KBM-7 (cell line): ENCODE results near the gene UBXN7.
A peak's percentile ranks its signal among the peaks of the same experiment; 100 is the strongest.
"Not testable (repeated sequence)": the region's sequence is repeated elsewhere in the genome, so short reads cannot be mapped to it uniquely, and the experiment has no call there.

Experiments used
- DNase-seq: peaks from one replicate; pipeline ENCODE4 v3.0.0-alpha.2; 2015
- in situ Hi-C: fragments of 300-500 bp; cut with MboI; formaldehyde crosslinking; loops from 2 replicates; pipeline ENCODE4 v1.14.3; 2020; ENCODE audit warnings: low sequenced_read_pairs, low pct_unique_long_range_greater_than_20kb, mixed read lengths

UBXN7 gene

GRCh38 chr3:196378146-196378841 lies 53.9 kb downstream of the UBXN7 start:
- in situ Hi-C loops, result no loop called here
- DNase-seq, result peak; percentile 42

DNA sequence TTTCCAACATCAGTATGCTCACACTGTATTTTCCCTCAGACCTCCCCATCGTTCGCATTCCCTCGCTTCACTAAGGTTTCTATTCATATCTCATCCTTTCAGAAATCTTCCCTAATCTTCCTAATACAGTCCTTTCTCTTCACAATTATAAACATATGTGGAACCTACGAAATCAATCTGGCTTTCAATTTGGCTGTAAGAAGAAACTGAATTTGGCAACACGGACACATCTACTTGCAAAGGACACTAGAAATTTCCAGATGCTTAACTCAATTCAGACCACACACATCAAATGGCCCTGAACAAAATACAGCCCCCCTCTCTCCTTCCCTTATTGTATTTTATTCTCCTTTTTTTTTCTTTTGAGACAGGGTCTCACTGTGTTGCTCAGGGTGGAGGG lies 54.9 kb downstream of the UBXN7 start:
- DNase-seq, result no peak

GRCh38 chr3:196365736-196366135 lies 66.5 kb downstream of the UBXN7 start:
- in situ Hi-C loops, result no loop called here
- no peak for DNase-seq

More for the DNA sequence above, 54.9 kb downstream of the UBXN7 start:
- in situ Hi-C loops, result no loop called here

GRCh38 chr3:196360586-196360985 lies 71.6 kb downstream of the UBXN7 start:
- no peak for DNase-seq
- in situ Hi-C loops, result no loop called here

- DNase-seq, in situ Hi-C loops: not testable (repeated sequence)
Measured at GRCh38 chr3:196358540-196358939, 73.7 kb downstream of the UBXN7 start.

GRCh38 chr3:196357905-196358304 lies 74.3 kb downstream of the UBXN7 start:
- no peak for DNase-seq
- in situ Hi-C loops, result no loop called here

DNA sequence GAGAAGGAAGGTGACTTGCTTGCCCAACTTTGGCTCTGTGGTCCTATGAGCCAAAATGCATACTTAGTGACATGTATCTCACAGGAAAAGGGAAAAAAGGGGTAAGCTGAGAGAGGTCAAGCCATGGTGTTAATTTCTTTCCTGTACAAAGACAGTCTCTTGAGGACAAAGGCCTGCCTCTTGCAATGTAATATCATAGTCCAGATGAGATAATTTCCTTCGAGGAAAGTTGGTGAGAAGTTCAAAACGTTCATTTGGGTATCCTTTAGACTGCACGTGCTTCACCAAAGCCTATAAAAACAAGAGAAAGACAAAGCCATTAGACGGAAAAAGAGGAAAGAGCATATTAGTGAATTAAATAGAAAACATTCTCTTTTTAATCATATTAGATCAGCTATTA lies 75.7 kb downstream of the UBXN7 start:
- in situ Hi-C loops, result no loop called here
- no peak for DNase-seq

DNA sequence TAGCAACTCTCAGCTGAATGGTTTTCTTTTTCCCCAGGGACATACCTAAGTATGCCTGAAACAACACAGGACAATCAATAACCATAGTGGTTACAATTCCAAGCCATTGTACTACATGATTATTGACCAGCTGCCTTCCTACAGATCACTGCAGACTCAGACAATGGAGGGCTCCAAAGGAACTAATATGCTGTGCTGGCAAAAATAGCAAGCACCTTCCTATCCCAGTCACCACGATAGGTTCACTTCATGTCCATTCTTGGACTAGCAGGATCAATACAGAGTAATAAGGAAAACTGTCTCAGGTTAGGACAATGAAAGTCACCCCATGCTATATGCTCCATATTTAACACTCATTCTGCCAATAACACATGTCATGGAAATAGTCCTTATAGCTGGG lies 76.6 kb downstream of the UBXN7 start:
- in situ Hi-C loops, result no loop called here
- DNase-seq, result no peak

DNA sequence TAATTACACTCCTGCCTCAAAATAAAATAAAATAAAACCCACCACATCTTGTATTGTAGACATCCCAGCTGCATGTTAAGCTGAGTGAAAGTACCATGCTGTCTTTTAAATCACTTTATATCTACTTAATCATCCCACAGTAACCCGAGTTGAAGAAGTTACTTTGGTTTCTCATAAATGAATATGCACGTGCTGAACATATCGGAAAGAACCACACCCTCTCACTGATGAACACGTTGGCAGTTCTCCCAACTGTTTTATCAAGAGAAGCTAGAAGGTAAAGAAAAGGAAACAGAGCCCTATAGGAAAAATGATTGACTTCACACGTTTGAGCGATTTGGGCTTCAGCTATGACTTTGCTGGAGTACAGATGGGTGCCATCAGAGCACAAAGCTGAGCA lies 78.1 kb downstream of the UBXN7 start:
- no peak for DNase-seq
- in situ Hi-C loops, result no loop called here

DNA sequence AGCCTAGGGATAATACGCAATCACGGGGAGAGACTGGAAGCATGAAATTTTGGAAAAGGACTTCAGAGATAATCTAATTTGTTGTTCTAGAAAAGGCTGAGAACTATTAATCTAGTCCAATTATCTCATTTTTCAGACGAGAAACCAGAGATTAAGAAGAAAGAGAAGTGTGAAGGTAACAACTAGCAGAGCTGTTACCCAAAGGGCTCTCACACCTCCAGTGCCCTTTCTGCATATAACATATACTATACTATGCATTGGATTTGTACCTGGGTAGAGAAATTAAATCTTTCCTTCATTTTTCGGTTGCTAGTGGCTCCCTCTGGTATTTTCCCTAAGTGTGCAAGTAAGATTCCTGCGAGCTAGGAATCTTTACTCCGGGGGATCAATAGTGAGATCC lies 80.7 kb downstream of the UBXN7 start:
- in situ Hi-C loops, result no loop called here
- DNase-seq, result no peak

DNA sequence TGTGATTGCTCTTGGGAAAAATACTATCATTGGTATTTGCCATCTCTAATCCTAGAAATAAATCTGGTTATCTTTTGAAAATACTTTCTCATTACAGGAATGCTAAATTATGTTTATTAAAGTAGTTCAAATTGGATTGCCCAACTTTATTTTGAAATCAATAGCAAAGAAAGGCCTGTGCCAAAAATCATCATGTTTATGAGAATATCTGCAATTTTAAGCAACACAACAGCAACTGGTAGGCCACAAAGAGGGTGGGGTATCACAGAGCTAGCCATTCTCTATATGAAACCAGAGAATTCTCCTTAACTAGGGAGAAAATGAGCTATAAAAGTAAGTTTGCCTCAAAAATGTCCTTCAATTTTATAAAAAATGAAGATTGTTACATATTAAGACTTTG lies 82.2 kb downstream of the UBXN7 start:
- in situ Hi-C loops, result no loop called here

DNA sequence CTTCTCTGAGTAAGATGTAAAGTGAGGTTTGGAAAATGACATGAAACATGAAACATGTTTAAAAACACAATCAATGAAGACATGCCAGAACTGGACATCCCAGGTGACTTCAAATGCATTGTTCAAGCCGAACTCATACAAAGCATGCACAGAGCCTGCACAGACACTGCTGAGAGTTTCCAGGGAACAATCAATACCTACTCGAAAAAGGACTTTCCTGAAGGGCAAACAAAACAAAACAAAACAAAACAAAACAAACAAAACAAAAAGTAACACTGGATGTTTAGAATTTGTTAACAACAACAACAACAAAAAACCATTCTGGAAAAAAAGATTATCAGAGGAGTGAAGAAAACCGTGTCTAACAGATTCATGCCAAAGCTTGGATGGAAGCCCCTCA lies 83.5 kb downstream of the UBXN7 start:
- no peak for DNase-seq
- in situ Hi-C loops, result no loop called here

More for the DNA sequence above, 82.2 kb downstream of the UBXN7 start:
- no peak for DNase-seq

- in situ Hi-C loops, result no loop called here
- DNase-seq, result peak; percentile 91
Measured at GRCh38 chr3:196344663-196345062, 87.6 kb downstream of the UBXN7 start.

DNA sequence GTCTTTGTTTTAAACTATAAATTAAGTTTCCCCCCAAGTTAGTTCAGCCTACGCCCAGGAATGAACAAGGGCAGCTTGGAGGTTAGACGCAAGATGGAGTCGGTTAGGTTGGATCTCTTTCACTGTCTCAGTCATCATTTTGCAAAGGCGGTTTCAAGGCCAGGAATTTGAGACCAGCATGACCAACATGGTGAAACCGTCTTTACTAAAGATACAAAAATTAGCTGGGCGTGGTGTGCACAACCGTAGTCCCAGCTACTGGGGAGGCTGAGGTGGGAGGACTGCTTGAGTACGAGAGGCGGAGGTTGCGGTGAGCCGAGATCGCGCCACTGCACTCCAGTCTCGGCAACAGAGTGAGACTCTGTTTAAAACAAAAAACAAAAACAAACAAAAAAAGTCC lies 88.3 kb downstream of the UBXN7 start:
- DNase-seq, in situ Hi-C loops: not testable (repeated sequence)

DNA sequence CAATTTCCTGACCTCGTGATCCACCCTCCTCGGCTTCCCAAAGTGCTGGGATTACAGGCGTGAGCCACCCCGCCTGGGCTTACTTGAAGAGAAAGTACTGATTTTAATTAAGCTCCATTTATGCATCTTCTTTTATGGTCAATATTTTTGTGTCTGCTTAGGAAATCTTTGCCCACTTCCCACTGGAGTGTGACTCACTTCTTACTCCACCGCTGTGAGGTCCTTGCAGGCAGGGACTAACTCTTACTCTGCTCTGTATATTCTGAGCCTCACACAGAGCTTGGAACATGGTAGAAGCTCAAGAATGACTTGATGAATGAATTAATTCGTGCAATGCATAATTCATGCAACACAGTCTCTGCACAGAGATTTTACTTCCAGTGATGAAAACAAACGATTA lies 91.1 kb downstream of the UBXN7 start:
- in situ Hi-C loops, result no loop called here
- peak; percentile 32 for DNase-seq

GRCh38 chr3:196340466-196340865 lies 91.8 kb downstream of the UBXN7 start:
- no peak for DNase-seq
- in situ Hi-C loops, result no loop called here

DNA sequence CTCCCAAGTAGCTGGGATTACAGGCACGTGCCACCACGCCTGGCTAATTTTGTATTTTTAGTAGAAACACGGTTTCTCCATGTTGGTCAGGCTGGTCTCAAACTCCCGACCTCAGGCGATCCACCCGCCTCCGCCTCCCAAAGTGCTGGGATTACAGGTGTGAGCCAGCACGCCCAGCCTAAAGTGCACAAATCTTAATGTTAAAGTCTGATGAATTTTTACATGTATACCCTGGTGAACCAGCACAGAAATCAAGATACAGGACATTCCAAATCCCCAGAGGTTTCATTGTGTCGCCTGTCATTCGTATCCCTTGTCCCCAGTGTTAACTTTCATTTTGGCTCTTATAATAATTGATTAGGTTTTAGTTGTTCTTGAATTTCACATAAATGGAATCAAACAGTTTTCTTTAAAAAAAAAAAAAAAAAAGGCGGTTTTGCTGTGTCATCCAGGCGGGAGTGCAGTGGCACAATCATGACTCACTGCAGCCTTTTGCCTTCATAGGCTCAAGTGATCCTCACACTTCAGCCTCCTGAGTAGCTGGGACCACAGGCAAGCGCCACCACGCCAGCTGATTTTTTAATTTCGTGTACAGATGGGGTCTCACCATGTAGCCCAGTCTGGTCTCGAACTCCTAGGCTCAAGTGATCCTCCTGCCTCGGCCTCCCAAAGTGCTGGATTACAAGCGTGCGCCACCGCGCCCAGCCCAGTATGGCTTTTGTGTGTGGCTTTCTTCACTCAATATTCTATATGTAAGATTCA lies 92.6 kb downstream of the UBXN7 start:
- DNase-seq, result no peak
- in situ Hi-C loops, result no loop called here

DNA sequence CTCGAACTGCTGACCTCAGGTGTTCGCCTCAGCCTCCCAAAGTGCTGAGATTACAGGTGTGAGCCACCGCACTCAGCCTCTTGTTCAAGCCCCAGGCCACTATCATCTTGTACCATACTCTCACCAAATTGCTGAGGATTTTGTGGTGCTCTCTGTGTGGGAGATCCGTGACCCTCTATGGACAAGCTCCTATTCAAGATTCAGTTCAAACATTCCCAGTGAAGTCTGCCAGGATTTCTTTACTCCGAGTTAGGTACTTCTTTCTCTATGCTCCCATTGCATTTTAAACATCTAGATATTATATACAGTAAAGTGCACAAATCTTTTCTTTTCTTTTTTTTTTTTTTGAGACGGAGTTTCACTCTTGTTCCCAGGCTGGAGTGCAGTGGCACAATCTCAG lies 93.2 kb downstream of the UBXN7 start:
- in situ Hi-C loops, result no loop called here
- DNase-seq, result no peak

GRCh38 chr3:196336319-196337145 lies 95.7 kb downstream of the UBXN7 start:
- in situ Hi-C loops, result no loop called here
- no peak for DNase-seq

DNA sequence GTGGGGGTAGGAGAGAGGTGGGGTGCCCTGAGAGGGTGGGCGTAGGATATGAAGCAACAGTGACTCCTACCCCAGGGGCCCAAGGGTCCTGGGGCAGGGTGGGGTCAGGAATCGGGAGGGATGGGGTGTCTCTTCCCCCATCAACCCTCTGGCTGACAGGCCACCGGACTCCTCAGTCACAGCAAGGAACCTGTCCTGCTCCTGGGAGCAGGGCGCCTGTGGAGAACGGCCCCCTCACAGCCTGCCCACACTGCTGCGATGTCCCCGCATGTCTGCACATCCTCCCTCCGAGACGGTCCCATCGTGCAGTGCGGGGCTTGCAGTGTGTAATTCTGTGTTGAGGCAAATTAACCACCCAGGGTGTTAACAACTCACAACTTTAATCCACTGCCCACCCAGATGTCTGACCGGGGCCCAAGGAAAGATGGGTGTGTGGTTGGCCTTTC lies 96.7 kb downstream of the UBXN7 start:
- in situ Hi-C loops, result no loop called here
- no peak for DNase-seq
